HCT116 (cell line): ENCODE measurements around the gene SCN1B. TPM values are rescaled to one million over a fixed set of nuclear protein-coding genes. Genes with fewer than 3 reads are reported as not detected.

ENCODE experiments used
- ATAC-seq: fragments of 200-7000 bp; cut with Tn5 transposase; 2 replicates; pipeline ENCODE4 v1.9.1; 2020; ENCODE audit warnings: mild to moderate bottlenecking, moderate library complexity
- BruUV-seq: library from RNA; stranded (reverse); fragments of 400-500 nt; replicated peaks from 2 replicates; lab custom pipeline; 2021; lab: Mats Ljungman, UMichigan
- CTCF ChIA-PET: fragments of 300-600 bp; sonication (Branson Sonifier 250); formaldehyde crosslinking; loops from one replicate; lab custom pipeline; 2021; ENCODE audit warnings: antibody characterized with exemption; lab: Charles Lee
- POLR2A ChIA-PET: fragments of 300-600, 350-600 bp; sonication (Branson Sonifier 250); formaldehyde crosslinking; loops from one replicate; lab custom pipeline; 2021; ENCODE audit warnings: antibody characterized with exemption; lab: Charles Lee
- RAD21 ChIA-PET, 2 experiments: fragments of 300-600 bp; sonication (Branson Sonifier 250); formaldehyde crosslinking; loops; one replicate each; lab custom pipeline; 2023; ENCODE audit warnings: low total read pairs in 2 of 2; ENCODE audit not compliant: uncharacterized antibody in 2 of 2, unreplicated experiment in 2 of 2, low non-redundant PET in 1 of 2; lab: Charles Lee
- DNase-seq: peaks from one replicate; pipeline ENCODE4 v3.0.0-alpha.2; 2010; ENCODE audit warnings: low read depth, low spot score
- H2AFZ ChIP-seq: fragments of 200-600 bp; shearing (Covaris generic), sonication (generic); 2 replicates; pipeline ENCODE4 v1.6.1; 2017; ENCODE audit warnings: low read depth, mixed run types, mixed read lengths, antibody characterized with exemption, low read length; ENCODE audit not compliant: poor library complexity, severe bottlenecking
- H3K27ac ChIP-seq: 2 replicates; pipeline ENCODE4 v1.5.1; 2012; ENCODE audit warnings: low read depth, low read length
- H3K27me3 ChIP-seq: fragments of 200-600 bp; sonication (generic); 2 replicates; pipeline ENCODE4 v1.6.1; 2016; ENCODE audit warnings: mixed run types, low read length, mixed read lengths; ENCODE audit not compliant: insufficient read depth
- H3K36me3 ChIP-seq, 2 experiments: fragments of 200-500 bp in 1 of 2; fragments of 200-600 bp in 1 of 2; sonication (Bioruptor generic) in 1 of 2; sonication (generic) in 1 of 2; 2 replicates each; pipeline versions ENCODE4 v1.5.1 to v1.6.1; 2014 to 2016; ENCODE audit warnings: low read length in 2 of 2, inconsistent platforms in 1 of 2, mixed read lengths in 1 of 2, mixed run types in 1 of 2; ENCODE audit not compliant: insufficient read depth in 2 of 2, control insufficient read depth in 1 of 2
- H3K4me1 ChIP-seq, 2 experiments: fragments of 200-600 bp in 1 of 2; sonication (generic) in 1 of 2; 2 replicates each; pipeline versions ENCODE4 v1.5.1 to v1.6.1; 2012 to 2017; ENCODE audit warnings: low read length in 2 of 2, inconsistent platforms in 1 of 2, mild to moderate bottlenecking in 1 of 2, mixed read lengths in 1 of 2, mixed run types in 1 of 2, moderate library complexity in 1 of 2; ENCODE audit not compliant: insufficient read depth in 2 of 2, control insufficient read depth in 1 of 2
- H3K4me2 ChIP-seq: fragments of 200-600 bp; sonication (generic); 2 replicates; pipeline ENCODE4 v1.6.1; 2017; ENCODE audit warnings: mixed run types, low read length, mixed read lengths
- H3K4me3 ChIP-seq, 2 experiments: fragments of 200-600 bp in 1 of 2; sonication (generic) in 1 of 2; replicated peaks in 1 of 2; 2 replicates each; pipeline ENCODE4 v1.5.1; 2011 to 2016; ENCODE audit warnings: low read length in 2 of 2, control low read depth in 1 of 2, low read depth in 1 of 2, mild to moderate bottlenecking in 1 of 2, mixed read lengths in 1 of 2, mixed run types in 1 of 2
- H3K79me2 ChIP-seq: fragments of 200-600 bp; sonication (generic); 2 replicates; pipeline ENCODE4 v1.6.1; 2017; ENCODE audit warnings: mild to moderate bottlenecking, mixed run types, low read length, moderate library complexity, mixed read lengths; ENCODE audit not compliant: insufficient read depth
- H3K9ac ChIP-seq: fragments of 200-600 bp; sonication (generic); 2 replicates; pipeline ENCODE4 v1.6.1; 2016; ENCODE audit warnings: low read length, mixed read lengths
- H3K9me2 ChIP-seq: fragments of 200-600 bp; sonication (generic), shearing (Covaris generic); 2 replicates; pipeline ENCODE4 v1.6.1; 2017; ENCODE audit warnings: mixed run types, mild to moderate bottlenecking, moderate library complexity; ENCODE audit not compliant: insufficient read depth
- H3K9me3 ChIP-seq, 2 experiments: fragments of 200-500 bp in 1 of 2; fragments of 200-600 bp in 1 of 2; sonication (Bioruptor generic) in 1 of 2; sonication (generic) in 1 of 2; 2 replicates each; pipeline ENCODE4 v1.6.1; 2014 to 2017; ENCODE audit warnings: low read length in 2 of 2, mixed read lengths in 2 of 2, inconsistent platforms in 1 of 2, low read depth in 1 of 2, mild to moderate bottlenecking in 1 of 2, mixed run types in 1 of 2, moderate library complexity in 1 of 2; ENCODE audit not compliant: control insufficient read depth in 1 of 2, insufficient read depth in 1 of 2
- H4K20me1 ChIP-seq: fragments of 200-600 bp; sonication (generic), shearing (Covaris generic); 2 replicates; pipeline ENCODE4 v1.6.1; 2017; ENCODE audit warnings: mixed run types, mild to moderate bottlenecking, moderate library complexity; ENCODE audit not compliant: insufficient read depth
- ATF3 ChIP-seq: IDR thresholded peaks from 2 replicates; pipeline ENCODE4 v1.6.1; 2012
- CBX3 ChIP-seq: IDR thresholded peaks from 2 replicates; pipeline ENCODE4 v1.6.1; 2012; ENCODE audit warnings: low read depth
- CEBPB ChIP-seq: IDR thresholded peaks from 2 replicates; pipeline ENCODE4 v1.6.1; 2012; ENCODE audit warnings: low read depth
- CTCF ChIP-seq, 3 experiments: fragments of 200-600 bp in 1 of 3; sonication (generic) in 1 of 3; IDR thresholded peaks in 2 of 3; conservative IDR thresholded peaks in 1 of 3; 2 replicates each; pipeline ENCODE4 v1.5.1; 2012 to 2017; ENCODE audit warnings: low read depth in 2 of 3, low read length in 2 of 3, antibody characterized with exemption in 1 of 3, borderline replicate concordance in 1 of 3, control low read depth in 1 of 3, mild to moderate bottlenecking in 1 of 3, mixed read lengths in 1 of 3, mixed run types in 1 of 3, moderate library complexity in 1 of 3; ENCODE audit not compliant: insufficient read depth in 1 of 3
- ELF1 ChIP-seq: IDR thresholded peaks from 2 replicates; pipeline ENCODE4 v1.6.1; 2012; ENCODE audit warnings: low read depth, borderline replicate concordance
- JUND ChIP-seq: IDR thresholded peaks from 2 replicates; pipeline ENCODE4 v1.6.1; 2012
- POLR2AphosphoS5 ChIP-seq: IDR thresholded peaks from 2 replicates; pipeline ENCODE4 v1.6.1; 2011; ENCODE audit warnings: mild to moderate bottlenecking, low read depth, low read length, moderate library complexity
- SP1 ChIP-seq: IDR thresholded peaks from 2 replicates; pipeline ENCODE4 v1.6.1; 2012; ENCODE audit warnings: low read depth
- ZBTB33 ChIP-seq: IDR thresholded peaks from 2 replicates; pipeline ENCODE4 v1.6.1; 2011; ENCODE audit warnings: mild to moderate bottlenecking, low read length, moderate library complexity; ENCODE audit not compliant: insufficient replicate concordance; ENCODE audit errors: extremely low read depth
- intact Hi-C: fragments of 100-400 bp; cut with micrococcal nuclease; formaldehyde crosslinking; loops from 2 replicates; pipeline ENCODE4 v1.10.0; 2022
- total RNA-seq: library from RNA; stranded (reverse); gene quantifications from one replicate; pipeline ENCODE4 v1.2.1, GENCODE V29; 2021; ENCODE audit not compliant: unreplicated experiment

Gene SCN1B
- total RNA-seq, 1 experiment from 2014 or later: 6.6 TPM

GRCh38 chr19:35021016-35021415 is 9.3 kb upstream of the SCN1B start:
- peaks cover 18 to 32% of the 10 kb centered on the region in 2 experiments; a peak in 2 of 4 replicates for H3K36me3 ChIP-seq
- no peak overlapping the region for H3K4me2 ChIP-seq
- TF ChIP-seq POLR2AphosphoS5 (no peak), SP1 (no peak), CTCF (IDR thresholded peaks at IDR 0.05 in 2 of 3, conservative IDR thresholded peaks at IDR 0.05 in 1 of 3; ENCODE audit: borderline replicate concordance in 1 of 3, insufficient read depth in 1 of 3, low read depth in 2 of 3, low read length in 2 of 3) (no peak), ZBTB33 (no peak), JUND (no peak), CEBPB (no peak), CBX3 (no peak), ATF3 (no peak), ELF1 (no peak)
- no peak overlapping the region for H2AFZ ChIP-seq
- DNase-seq: no peak
- H3K9ac ChIP-seq: no peak overlapping the region
- no peaks in the 10 kb centered on the region for H3K27me3 ChIP-seq
- no peaks in the 10 kb centered on the region for H3K9me2 ChIP-seq
- ATAC-seq: no peak
- H3K79me2 ChIP-seq: no peaks in the 10 kb centered on the region
- ChIA-PET CTCF (no interaction called here), RAD21 (no interaction called here), POLR2A (no interaction called here)
- H3K27ac ChIP-seq: no peak overlapping the region
- H3K4me1 ChIP-seq: no peaks in the 10 kb centered on the region
- intact Hi-C loops: no loop called here
- H3K4me3 ChIP-seq: no peak overlapping the region
- no peaks in the 10 kb centered on the region for H3K9me3 ChIP-seq
- no TSS peak for BruUV-seq
- no peaks in the 10 kb centered on the region for H4K20me1 ChIP-seq
